Ecto neural progenitor cell (in vitro differentiated cells): Measurements from ENCODE around the gene PSMD11.
"Not testable (repeated sequence)": the region's sequence is repeated elsewhere in the genome, so short reads cannot be mapped to it uniquely, and the experiment has no call there.

Source experiments
- DNase-seq: peaks from one replicate; pipeline ENCODE4 v3.0.0-alpha.2; 2018; ENCODE audit warnings: low spot score

Gene PSMD11

DNA sequence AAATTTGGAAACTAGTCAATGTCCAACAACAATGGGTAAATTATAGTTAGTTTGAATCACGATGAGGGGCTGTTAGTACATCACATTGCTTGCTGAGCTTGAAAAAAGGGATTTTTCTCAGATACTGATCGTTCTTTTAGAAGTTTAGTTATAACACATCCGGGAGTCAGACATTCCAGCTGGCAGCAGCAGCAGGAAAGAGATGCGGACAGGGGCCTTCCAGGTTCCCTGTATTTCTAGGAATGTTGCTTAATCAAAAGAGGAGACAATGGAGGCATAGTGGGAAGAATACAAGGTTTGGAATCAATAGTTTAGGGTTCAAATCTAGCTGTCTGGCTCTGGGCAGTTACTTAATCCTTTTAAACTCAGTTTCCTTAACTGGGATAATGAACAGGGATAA, 70.3 kb downstream of the PSMD11 start:
- DNase-seq = no peak

DNA sequence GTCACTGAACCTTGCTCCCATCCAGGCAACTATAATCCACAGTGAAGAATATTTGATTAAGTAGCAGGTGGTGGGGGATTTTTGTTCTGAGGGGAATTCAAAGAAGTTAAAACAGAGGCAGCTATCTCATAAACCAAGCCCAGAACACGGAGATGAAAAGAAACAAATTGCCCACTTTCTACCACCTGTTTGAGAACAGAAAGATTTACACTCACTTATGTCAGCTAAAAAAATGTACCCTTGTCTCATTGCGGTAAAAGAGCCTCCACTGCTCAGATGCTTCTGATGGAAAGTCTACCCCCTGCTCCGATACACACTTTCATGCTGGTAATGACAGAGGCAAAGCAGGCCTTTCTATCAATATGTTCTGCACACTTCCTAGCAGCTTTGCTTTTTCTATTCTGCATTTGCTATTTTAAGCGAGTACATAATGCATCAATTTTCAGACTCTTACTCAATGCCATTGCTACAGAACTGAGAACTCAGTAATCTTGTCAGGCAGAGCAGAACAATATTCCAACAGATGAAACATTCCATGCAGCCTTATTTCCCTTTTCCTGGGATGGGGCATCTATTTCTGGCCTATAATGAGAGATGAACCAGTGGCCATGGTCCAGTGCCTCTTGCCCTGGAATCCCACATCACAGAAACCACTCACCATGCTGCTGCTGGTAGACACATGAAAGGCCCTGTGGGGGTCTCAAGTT, 71.5 kb downstream of the PSMD11 start:
- no peak for DNase-seq

DNA sequence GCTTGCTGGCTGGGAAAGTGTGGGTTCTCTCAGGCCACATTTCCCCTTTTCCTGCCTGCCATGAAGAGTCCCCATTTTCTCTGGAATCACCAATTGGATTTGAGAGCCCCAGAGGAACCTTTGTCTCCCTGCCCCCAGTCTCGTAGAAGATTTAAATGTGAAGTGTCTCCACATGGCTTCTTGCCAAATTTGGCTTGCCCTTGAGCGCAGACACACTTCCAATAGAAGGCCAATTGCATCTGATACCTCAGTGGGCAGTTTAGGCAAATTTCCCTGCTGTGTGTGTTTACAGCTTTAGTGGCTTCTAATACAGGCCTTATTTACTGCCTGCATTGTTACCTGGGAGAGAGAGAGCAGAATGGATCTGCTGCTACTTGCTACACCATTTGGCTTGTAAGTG, 72.1 kb downstream of the PSMD11 start:
- DNase-seq = no peak

DNA sequence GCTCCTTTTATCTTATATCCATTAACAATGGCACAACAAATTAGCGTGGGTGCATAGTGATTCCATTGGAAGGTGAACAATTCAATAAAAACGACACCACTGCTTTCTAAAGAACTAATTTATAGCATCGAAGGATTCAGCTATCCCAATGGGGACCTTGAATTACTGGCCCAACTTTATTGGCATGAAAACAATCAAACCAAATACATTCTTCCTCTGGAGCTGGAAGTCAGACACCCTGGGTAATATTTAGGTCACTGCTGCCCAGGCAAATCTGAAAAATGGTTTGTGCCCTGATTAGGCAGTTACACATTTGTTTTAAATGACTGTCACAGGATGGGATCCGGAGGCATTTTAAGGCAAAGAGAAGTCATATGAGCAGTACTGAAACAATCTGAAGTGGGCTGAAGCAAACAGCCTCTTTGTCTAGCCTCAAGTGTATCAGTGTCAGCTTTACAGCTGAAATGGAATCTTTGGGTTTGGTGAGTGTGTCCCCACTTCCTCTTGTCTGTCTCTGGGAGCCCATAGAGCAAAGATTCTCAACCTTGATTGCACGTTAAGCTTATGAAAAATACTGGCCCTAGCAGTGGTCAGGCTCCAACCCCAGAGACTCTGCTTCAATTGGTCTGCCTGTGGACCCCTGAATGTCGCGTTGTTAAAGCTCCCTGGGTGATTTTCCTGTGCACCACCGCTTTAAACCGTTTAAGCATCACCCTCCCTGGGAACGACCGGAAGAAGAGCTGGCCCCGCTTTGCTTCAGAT, 72.8 kb downstream of the PSMD11 start:
- no peak for DNase-seq

DNA sequence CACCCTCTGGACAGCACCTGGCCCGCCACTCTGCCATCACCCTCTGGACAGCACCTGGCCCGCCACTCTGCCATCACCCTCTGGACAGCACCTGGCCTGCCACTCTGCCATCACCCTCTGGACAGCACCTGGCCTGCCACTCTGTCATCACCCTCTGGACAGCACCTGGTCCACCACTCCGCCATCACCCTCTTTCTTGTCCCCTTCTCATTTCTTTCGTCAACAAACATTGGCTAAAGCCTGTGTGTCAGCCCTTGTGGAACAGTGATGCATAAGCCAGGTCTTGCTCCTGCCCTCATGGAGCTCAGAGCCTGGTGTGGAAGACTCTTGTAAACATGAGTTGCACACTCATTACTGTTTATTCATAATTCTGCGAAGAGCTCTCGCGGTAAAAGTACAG, 73.7 kb downstream of the PSMD11 start:
- DNase-seq = no peak

DNA sequence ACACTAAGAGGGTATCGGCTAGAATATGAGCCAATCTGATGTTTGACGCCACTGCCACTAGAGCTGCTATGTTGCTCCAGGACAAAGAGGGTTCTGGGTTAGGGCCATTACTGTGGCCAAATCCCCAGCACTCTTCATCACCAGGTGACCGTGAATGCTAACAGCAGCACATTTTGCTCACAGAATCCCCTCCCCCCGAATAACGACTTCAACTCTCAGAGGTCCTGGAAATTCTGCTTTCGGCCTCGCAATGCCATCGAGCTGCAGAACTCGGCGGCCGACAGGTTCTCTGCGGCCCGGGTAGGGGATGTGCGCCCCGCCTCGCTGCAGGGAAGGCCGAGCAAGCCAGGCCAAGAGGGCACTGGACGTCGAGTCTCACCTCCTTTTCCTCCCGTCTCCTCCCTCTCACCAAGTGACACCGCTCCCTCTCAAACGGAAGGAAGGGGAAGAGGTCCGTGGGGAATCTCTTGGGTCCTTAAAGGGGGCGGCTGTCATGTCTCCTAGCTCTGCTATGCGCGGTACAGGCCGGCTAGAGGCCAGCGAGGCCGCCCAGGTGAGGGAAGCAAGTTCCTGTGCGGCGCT, 74.4 kb downstream of the PSMD11 start:
- DNase-seq = no peak

DNA sequence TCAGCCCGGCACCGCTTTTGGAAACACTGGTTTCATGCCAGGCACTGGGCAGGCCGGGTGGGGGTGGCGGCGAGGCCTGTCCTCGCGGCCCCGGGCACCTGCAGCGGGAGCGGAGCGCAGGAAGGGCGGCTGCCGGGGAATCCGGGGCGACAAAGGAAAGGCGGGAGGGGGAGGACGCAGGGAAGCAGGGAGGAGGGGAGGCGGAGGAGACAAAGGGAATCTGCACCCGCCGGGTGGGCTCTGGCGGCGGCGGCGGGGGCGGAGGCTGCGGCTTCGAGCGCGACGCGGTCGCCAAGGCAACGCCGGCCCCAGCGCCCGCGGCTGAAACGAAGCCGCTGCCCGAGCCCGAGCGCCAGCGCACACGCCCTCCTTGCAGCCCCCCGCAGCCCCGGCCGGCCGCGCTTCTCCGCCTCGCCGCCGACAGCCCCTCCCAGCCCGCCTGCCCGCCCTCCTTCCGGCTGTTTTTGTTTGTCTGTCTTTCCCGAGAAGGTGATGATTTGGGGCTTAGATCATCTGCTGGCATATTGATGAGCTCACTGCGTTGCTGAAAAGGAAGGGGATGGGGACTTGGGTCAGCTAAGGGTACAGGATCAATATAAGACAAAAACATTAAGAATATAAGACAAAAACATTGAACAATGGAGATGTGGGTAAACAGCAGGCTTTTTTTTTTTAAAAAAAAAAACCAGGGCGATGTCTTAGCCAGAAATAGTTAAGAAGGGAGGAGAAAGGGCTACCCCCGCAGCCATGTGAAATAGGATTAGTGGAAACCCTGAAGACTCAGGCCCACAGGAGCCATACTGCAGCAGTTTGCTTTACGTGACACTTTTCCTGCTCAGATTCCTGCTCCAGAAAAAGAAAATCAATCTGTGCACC, 75.2 kb downstream of the PSMD11 start:
- DNase-seq = peak; percentile 95

DNA sequence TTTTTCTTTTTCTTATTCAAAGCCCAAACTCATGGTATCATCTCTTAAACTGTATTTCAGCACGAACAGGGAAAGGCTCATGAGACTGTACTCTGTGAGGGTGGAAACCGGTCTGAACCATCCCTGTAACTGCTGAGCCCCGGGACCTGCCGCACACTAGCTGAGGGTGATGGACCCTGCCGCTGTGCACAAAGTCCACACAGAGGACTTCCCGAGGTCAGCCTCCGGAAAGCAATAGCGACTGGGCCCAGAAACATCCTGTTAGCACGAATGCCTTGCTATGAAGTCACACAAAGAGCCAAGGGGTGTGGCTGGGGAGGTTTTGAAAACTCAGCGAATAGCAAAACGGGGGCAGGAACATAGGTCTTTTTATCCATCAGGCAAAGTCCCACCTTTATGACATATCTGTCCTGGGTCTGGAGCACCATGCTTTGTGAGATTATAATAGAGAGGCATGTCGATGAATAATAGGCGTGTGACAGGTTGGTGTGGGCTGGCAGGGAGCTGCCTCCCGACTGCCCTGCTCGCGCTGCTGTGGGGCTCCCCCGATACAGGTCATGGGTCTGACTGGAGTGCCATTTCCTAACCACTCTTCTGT, 75.9 kb downstream of the PSMD11 start:
- DNase-seq = peak; percentile 75

DNA sequence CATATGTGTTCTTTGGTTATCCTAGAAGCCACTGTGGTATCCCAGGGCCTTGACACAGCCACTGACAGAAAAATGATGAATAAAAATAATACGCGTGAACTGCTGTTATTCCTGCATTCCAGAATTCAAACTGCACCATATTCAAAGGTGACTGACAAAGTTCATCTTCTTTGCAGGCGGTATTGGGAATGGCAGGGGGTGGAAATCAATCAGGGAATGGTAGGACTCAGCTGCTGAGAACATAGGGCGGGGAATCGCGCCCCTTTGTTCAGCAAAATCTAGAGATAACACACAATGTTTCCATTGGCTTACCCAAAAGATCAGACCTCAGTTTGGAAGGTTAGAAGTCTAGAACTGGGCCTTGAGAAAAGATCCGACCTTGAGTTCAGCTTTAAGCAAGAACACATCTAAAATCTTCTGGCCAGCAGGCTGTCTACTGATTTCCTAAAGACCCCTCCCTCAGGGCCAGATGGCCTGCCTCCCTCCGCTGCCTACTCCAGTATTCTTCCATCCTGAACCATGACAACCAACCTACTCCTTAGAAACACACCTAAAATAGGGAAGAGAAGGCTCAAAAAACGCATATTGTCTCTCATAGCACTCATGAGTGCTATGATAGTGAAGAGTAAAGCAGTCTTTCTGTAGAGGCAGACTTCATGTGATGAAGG, 76.6 kb downstream of the PSMD11 start:
- no peak for DNase-seq

DNA sequence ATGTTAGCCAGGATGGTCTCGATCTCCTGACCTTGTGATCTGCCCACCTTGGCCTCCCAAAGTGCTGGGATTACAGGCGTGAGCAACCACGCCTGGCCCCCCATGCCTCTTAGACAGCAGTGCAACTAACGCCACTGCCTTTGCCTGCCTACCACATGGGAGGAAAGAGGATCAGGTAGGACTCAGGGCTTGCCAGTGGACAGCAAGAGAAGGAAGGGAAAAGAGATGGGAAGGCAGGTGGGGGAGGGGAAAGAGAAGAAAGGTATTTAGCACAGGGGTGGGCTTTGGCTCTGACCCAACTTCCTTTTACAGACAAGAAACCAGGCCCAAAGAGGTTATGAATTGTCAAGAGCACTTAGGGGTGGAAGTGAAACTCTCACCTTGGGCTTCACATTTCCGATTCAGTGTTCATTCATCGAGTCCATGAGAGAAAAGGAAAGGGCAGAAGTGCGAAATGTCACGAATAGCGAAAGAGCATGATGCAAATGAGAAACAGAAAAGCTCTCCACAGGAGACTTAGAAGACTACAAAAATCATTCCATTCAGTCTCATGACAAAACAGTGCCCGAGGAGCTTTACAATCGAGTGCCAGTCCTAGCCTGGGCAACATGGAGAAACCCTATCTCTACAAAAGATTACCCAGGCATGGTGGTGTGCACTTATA, 78.8 kb downstream of the PSMD11 start:
- no peak for DNase-seq

DNA sequence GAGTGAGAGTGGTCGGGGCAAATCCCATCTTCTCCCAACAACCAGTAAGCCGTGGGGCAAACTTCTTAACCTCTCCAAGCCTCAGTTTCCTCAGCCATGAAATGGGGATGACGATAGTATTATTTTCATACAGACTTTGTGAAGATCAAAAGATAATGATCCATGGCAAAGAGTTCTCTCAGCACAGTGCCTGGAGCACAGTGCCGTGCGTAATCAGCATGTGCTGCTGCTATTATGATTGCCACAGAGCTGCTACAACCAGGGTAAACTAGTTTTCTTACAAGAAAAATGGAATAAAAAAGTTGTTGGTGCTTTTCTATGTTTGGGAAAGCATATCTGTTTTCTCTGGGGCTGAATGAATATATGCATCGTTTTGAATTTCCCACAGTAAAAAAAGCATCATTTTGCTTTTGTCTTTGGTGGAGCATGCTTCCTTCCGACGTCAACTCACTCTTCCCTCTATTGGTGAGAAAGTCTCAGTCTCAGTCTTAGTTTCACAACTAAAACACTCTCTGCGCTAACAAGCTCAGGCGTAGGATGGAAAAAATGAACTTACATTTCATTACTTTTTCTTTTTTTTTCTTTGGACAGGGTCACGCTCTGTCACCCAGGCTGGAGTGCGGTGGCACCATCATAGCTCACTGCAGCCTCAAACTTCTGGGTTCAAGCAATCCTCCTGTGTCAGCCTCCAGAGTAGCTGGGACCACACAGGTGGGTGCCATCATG, 79.7 kb downstream of the PSMD11 start:
- DNase-seq = no peak

DNA sequence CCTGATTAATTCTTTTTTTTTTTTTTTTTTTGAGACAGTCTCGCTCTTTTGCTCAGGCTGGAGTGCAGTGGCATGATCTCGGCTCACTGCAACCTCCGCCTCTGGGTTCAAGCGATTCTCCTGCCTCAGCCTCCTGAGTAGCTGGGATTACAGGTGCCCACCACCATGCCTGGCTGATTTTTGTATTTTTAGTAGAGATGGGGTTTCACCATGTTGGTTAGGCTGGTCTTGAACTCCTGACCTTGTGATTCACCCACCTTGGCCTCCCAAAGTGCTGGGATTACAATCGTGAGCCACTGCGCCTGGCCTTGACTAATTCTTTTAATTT, 80.2 kb downstream of the PSMD11 start:
- not testable (repeated sequence) for DNase-seq

DNA sequence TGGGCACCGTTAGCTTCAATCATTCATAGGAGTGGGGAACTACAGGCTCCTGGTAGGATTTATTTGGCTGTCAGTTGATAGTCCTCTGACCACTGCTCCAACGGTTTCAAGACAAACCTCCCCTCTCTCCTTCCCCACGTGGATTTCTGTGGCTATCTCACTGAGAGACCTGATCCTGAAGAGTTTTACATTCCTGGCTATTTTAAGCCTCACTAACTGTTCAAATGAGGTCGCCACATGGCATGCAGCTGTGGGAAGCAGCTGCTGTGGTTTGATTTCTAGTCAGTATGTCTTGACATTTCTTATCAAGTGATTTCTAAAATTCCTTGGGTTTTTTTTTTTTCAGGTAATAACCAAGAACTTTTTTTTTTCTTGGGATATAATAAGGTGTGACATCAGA, 80.8 kb downstream of the PSMD11 start:
- DNase-seq = no peak

DNA sequence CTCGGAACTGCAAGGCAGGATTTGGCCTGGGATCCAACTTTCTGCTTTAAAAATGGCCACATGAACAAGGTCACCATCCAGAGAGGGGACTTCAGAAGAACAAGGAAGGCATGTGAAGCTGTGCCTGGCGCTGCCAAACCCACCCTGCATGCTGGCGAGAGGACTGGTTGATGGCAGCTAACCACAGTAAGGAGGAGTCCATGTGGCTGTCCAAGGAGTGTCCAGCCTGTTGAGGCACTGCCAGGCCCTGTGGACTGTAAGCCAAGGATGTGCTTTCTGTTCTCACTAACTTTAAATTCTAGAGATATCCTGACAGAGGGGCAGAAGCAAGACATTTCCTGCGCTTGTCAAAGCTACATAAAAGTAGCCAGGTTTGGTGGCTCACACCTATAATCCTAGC, 82.8 kb downstream of the PSMD11 start:
- DNase-seq = no peak

DNA sequence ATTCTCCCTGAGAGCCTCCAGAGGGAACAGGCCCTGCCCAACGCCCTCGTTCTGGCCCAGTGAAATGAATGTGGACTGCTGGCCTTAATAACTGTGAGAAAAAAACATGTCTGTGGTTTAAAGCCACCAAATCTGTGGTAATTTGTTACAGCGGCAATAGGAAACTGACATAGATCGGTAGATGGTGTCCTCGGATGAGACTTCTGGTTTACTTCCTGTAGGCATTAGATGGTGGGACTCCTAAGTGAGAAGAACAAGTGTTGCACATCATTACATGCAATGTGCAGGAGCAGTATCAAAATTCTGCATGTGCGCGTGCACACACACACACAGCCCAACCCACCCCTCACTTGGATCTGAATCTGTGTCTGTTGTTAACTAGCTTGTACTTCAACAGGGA, 84.5 kb downstream of the PSMD11 start:
- DNase-seq = no peak

DNA sequence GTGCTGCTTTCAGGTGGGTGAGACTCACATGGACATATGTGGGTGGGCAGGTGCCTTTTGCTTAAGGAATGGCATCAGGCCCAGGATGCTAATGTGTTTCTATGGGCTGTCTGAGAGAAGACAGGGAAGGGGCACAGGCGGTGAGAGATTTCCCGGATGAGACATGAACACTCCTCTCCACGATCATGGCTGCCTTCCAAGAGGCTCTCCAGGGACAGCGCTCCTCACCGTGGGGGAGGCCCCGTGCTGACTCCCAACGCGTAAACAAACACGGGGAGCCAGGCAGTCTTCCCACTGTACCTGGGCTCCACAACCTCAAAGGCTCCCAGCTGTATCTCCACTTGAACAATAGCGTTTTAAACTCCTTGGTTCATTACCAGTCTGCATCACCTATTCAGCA, 85.3 kb downstream of the PSMD11 start:
- no peak for DNase-seq
